KMS-11 (cell line): ENCODE data around the gene PFKP.

Source experiments
- H2AFZ ChIP-seq: fragments of 200-600 bp; sonication (generic); 2 replicates; pipeline ENCODE4 v1.6.1; 2016; ENCODE audit warnings: antibody characterized with exemption, mixed run types, low read depth
- H3K27ac ChIP-seq: fragments of 200-600 bp; sonication (generic); 2 replicates; pipeline ENCODE4 v1.6.1; 2016; ENCODE audit warnings: mild to moderate bottlenecking, mixed run types
- H3K27me3 ChIP-seq: fragments of 200-600 bp; sonication (generic); 2 replicates; pipeline ENCODE4 v1.6.1; 2017; ENCODE audit warnings: mild to moderate bottlenecking, low read depth, mixed run types, moderate library complexity; ENCODE audit not compliant: insufficient read depth
- H3K36me3 ChIP-seq: fragments of 200-600 bp; sonication (generic); 2 replicates; pipeline ENCODE4 v1.6.1; 2017; ENCODE audit warnings: mild to moderate bottlenecking, mixed run types; ENCODE audit not compliant: insufficient read depth
- H3K4me1 ChIP-seq: fragments of 200-600 bp; sonication (generic); 2 replicates; pipeline ENCODE4 v1.6.1; 2016; ENCODE audit warnings: mild to moderate bottlenecking, low read depth, mixed run types; ENCODE audit not compliant: poor library complexity, severe bottlenecking
- H3K4me2 ChIP-seq: fragments of 200-600 bp; sonication (generic); 2 replicates; pipeline ENCODE4 v1.7.0; 2016; ENCODE audit warnings: mild to moderate bottlenecking, mixed run types
- H3K4me3 ChIP-seq: fragments of 200-600 bp; sonication (generic); IDR thresholded peaks from 2 replicates; pipeline ENCODE4 v1.6.1; 2017; ENCODE audit warnings: low read depth, low read length, mixed read lengths; ENCODE audit not compliant: insufficient read depth
- H3K79me2 ChIP-seq: fragments of 200-600 bp; sonication (generic); 2 replicates; pipeline ENCODE4 v1.6.1; 2016; ENCODE audit warnings: low read depth, mixed run types; ENCODE audit not compliant: insufficient read depth
- H3K9ac ChIP-seq: fragments of 200-600 bp; sonication (generic); 2 replicates; pipeline ENCODE4 v1.6.1; 2016; ENCODE audit warnings: mild to moderate bottlenecking, mixed run types
- H4K20me1 ChIP-seq: fragments of 200-600 bp; sonication (generic); 2 replicates; pipeline ENCODE4 v1.6.1; 2016; ENCODE audit warnings: mild to moderate bottlenecking, mixed run types; ENCODE audit not compliant: insufficient read depth
- TF ChIP-seq, protein P1 (sequence below): fragments of 200-600 bp; sonication (generic); conservative IDR thresholded peaks from 2 replicates; pipeline ENCODE4 v1.6.1; 2017; ENCODE audit warnings: low read depth, mild to moderate bottlenecking, antibody characterized with exemption, low read length, moderate library complexity, mixed read lengths

The PFKP gene

DNA sequence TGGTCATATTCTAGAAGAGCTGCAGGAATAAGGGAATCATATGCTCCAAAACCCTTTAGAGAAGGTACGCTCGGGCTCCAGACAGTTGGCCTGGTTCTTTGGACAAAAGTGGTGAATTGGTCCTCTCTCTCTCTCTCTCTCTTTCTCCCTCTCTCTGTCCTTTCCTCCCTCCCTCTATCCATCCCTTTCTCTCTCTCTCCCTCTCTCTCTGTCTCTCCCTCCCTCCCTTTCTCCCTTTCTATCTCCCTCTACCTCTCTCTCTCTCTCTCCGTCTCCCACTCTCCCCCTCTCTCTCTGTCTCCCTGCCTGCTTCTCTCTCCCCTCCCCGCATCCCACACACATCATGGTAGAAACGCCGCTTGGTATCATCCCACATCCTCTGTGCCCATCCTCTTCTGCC lies 19.8 kb upstream of the PFKP start:
- no peaks in the 10 kb centered on the region for H3K4me1 ChIP-seq
- no peaks in the 10 kb centered on the region for H3K27me3 ChIP-seq
- no peaks in the 10 kb centered on the region for H3K79me2 ChIP-seq
- TF ChIP-seq, protein P1, sequence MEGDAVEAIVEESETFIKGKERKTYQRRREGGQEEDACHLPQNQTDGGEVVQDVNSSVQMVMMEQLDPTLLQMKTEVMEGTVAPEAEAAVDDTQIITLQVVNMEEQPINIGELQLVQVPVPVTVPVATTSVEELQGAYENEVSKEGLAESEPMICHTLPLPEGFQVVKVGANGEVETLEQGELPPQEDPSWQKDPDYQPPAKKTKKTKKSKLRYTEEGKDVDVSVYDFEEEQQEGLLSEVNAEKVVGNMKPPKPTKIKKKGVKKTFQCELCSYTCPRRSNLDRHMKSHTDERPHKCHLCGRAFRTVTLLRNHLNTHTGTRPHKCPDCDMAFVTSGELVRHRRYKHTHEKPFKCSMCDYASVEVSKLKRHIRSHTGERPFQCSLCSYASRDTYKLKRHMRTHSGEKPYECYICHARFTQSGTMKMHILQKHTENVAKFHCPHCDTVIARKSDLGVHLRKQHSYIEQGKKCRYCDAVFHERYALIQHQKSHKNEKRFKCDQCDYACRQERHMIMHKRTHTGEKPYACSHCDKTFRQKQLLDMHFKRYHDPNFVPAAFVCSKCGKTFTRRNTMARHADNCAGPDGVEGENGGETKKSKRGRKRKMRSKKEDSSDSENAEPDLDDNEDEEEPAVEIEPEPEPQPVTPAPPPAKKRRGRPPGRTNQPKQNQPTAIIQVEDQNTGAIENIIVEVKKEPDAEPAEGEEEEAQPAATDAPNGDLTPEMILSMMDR = no peak
- H3K9ac ChIP-seq = no peak overlapping the region
- no peaks in the 10 kb centered on the region for H3K36me3 ChIP-seq
- H4K20me1 ChIP-seq = no peaks in the 10 kb centered on the region
- no peak overlapping the region for H3K27ac ChIP-seq
- no peak overlapping the region for H3K4me2 ChIP-seq
- H2AFZ ChIP-seq = no peak overlapping the region
- no peak overlapping the region for H3K4me3 ChIP-seq

DNA sequence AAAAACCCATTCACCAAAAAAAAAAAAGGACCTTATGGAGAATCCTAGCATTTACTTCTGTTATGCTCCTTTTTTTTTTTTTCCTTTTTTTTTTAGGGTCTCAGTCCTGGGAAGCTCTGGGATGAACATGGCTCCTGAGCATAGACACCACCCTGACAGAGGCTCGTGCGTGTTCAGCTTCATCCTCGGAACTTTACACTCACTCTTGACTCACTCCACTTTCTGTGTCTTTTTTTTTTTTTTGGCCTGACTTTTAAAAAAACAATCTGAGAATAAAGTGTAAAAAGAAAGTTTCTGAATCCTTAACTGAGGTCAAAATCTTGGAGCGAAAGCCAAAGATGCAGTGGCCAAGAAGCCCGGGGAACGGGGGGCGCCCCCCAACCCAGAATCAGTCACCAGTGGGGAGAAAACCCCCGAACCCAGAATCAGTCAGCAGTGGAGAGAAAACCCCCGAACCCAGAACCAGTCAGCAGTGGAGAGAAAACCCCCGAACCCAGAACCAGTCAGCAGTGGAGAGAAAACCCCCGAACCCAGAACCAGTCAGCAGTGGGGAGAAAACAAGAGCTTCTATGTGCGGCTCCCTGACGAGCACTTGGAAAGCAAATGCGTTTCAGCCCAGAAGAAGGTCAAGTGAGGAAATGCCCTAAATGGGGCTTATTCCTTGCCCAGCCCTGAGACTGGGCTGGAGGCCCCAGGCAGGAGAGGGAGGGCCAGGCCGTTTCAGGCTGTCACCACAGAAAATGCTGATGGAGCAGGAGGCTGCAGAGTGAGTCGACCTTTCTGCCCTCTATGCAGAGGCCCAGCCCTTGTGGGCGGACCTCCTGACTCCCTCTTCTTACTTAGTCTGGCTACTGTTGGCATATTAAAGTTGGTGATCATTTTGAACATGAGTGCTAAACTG lies 19.0 kb upstream of the PFKP start:
- Histone ChIP-seq H3K27ac (no peak overlapping the region), H3K27me3 (no peaks in the 10 kb centered on the region), H3K4me1 (no peaks in the 10 kb centered on the region), H3K4me3 (no peak overlapping the region), H2AFZ (no peak overlapping the region), H3K4me2 (no peak overlapping the region), H3K36me3 (no peaks in the 10 kb centered on the region), H4K20me1 (no peaks in the 10 kb centered on the region), H3K9ac (no peak overlapping the region), H3K79me2 (no peaks in the 10 kb centered on the region)
- TF ChIP-seq, protein P1 = no peak

DNA sequence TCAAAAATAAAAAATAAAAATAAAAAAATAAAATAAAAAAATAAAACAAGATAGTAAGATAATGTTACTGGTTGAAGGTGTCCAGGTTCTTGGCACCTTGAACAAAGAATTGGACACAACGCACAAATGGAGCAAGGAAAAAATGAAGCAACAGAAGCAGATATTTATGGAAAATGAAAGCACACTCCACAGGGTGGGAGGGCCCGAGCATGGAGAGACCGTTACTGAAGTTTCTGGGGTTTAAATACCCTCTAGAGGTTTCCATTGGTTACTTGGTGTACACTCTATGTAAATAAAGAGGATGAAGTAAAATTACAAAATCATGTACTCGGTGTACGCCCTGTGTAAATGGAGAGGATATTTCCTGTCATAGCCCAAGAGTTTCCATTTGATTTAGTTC lies 15.7 kb upstream of the PFKP start:
- no peaks in the 10 kb centered on the region for H3K4me1 ChIP-seq
- H3K9ac ChIP-seq = no peak overlapping the region
- TF ChIP-seq, protein P1 = no peak
- no peaks in the 10 kb centered on the region for H4K20me1 ChIP-seq
- no peaks in the 10 kb centered on the region for H3K27me3 ChIP-seq
- no peak overlapping the region for H3K27ac ChIP-seq
- no peak overlapping the region for H3K4me3 ChIP-seq
- no peaks in the 10 kb centered on the region for H3K79me2 ChIP-seq
- H3K4me2 ChIP-seq = no peak overlapping the region
- H2AFZ ChIP-seq = no peak overlapping the region
- no peaks in the 10 kb centered on the region for H3K36me3 ChIP-seq

DNA sequence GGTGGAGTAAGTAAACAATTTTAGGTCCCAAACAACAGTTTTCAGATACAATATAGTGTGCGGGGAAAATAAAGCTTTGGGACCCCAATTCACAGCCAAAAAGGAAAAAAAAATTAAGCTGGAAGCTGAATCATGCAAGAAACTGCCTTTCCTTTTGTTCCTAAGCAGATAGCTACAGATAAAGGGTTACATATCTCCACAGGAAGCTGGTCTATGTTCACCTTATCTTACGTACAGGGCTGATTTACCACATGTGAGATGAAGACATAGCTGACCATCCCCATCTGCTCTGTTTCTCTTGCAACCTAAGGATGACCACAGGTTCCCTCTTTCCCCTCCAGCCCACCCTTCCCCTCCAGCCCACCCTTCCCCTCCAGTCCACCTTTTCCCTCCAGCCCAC lies 14.2 kb upstream of the PFKP start:
- TF ChIP-seq, protein P1 = no peak
- Histone ChIP-seq H2AFZ (no peak overlapping the region), H3K4me2 (no peak overlapping the region), H3K4me1 (no peaks in the 10 kb centered on the region), H3K79me2 (no peaks in the 10 kb centered on the region), H3K36me3 (no peaks in the 10 kb centered on the region), H3K9ac (no peak overlapping the region), H3K27ac (no peak overlapping the region), H3K4me3 (no peak overlapping the region), H3K27me3 (no peaks in the 10 kb centered on the region), H4K20me1 (no peaks in the 10 kb centered on the region)
